GM19035 (cell line): Measurements from ENCODE around the gene BNIP3.

ENCODE experiments used
- ATAC-seq: cut with Tn5 transposase; IDR thresholded peaks from one replicate; pipeline ENCODE4 v1.9.1; 2021; ENCODE audit not compliant: unreplicated experiment

BNIP3 gene, protein sequence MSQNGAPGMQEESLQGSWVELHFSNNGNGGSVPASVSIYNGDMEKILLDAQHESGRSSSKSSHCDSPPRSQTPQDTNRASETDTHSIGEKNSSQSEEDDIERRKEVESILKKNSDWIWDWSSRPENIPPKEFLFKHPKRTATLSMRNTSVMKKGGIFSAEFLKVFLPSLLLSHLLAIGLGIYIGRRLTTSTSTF

DNA sequence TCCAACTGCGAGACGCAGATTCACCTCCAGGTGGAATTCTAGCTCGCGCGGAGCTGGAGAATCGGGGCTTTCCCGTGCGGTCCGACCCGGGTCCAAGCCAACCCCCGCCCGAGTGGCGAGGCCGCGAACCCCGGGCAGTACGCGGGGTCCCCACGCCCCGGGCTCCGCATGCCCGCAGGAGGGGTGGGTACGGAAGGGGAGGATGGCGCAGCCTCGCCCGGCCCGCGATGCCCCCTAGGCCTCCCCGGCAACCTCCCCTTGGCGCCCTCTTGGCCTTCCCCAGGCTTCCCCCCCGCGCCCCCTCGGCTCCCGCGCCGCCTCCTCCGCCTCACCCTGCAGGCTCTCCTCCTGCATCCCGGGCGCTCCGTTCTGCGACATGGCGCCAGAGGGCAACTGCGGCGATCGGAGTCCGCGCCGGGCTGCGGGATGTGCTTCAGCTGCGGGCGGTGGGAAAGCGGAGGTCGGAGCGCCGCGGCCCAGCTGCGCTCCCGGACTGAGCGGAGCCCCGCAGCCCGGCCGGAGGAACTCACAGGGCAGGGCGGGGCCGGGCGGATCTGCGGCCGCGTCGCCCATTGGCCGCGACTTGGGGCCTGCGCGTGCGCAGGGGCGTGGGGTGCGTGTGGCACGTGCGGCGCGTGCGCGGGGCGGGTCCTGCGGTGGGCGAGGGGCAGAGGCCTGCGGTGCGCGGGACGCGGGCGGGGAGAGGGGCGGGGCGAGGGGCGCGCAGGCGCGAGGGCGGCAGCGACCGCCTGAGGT, at the start of gene BNIP3:
TSS of gene BNIP3 (minus strand) at position 495 of the 756 bp plus-strand sequence. CDS start at position 378, 117 bp downstream.
- peak; percentile 87 for ATAC-seq

- ATAC-seq: no peak
Observed at GRCh38 chr10:132030898-132031463, 49.3 kb upstream of the BNIP3 start.

DNA sequence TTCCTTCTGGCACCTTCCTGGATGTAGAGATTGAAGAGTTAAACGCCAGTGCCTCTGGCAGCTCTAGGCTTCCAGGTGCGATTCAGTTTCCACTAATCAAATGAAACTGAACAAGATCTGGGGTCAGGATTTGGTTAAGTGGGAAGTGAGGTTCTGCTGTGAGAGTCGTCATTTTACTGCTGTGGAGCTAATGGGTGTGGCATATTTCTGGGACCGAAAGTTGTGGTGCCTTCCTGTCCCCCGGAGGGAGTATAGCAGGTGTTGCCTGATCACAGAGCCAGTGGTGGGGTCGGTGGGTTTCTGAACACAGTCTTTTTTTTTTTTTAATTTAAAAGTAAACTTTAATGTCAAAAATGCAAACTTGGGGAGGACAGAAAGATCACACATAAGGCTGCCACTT, 47.0 kb upstream of the BNIP3 start:
- no peak for ATAC-seq

GRCh38 chr10:132027423-132027983, 45.8 kb upstream of the BNIP3 start:
- no peak for ATAC-seq

GRCh38 chr10:132023092-132023811, 41.5 kb upstream of the BNIP3 start:
- ATAC-seq: no peak

DNA sequence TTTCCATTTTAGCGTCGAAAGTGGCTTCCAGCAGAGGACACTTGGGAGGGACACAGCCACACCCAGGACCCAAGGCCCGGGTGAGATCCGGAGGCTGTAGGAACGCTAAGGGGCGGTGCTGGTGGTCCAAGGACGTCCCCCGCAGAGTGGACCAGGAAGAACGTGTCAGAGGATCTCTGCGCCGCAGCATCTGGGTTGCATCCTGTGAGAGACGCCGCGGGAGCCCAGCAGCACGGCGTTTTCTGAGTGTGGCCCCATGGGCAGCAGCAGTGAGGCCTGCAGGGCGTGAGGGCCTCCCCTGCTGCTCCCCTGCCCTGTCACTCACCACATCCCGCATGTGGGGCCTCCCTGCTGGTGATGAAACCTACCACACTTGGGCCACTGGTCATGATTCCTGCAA, 40.5 kb upstream of the BNIP3 start:
- no peak for ATAC-seq

DNA sequence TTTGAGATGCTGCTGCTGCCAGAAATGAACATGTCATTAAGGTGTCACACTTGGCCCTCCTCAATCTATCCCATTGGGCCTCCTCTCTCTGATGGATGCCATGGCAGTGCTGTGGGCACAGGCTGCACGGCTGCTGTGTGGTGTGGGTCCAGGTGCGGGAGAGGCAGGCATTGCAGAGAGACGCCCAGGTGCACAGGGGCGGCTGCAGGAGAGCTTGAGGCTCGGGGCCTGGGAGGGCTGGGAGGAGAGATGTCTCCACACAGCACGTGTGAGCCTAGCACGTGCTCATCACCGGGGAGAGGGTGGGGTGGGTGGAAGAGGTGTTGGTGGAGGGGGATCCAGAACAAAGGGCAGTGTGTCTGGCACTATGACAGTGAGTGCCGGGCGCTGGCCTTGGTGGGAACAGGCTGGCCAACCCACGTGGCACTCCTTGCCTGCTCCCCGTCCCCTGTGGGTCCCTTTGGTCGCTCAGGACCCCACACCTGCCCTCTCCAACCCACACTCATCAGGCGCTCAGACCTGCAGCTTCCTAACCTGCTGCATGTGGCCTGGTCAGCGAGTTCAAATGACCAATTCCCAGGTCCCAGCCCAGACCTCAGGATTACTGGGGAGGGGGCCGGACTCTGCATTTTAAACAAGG, 39.9 kb upstream of the BNIP3 start:
- ATAC-seq: no peak

DNA sequence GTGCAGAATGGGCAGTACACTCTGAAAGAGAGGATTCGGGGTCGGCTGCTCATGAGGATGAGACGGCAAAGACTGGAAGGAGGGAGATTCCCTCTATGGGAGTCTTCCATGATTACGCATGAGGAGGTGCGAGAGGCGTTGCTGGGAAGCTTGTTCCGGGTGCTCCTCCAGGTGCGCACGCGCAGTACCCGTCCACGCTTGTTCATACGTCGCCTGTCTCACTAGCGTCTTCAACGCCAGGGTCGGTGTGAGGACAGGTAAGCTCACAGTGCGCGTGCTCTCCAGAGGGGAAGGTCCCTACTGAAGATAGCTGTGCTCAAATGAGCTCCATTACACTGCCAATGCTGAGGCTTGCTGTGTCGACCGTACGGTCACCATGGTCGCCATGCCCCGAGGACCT, 39.3 kb upstream of the BNIP3 start:
- no peak for ATAC-seq

DNA sequence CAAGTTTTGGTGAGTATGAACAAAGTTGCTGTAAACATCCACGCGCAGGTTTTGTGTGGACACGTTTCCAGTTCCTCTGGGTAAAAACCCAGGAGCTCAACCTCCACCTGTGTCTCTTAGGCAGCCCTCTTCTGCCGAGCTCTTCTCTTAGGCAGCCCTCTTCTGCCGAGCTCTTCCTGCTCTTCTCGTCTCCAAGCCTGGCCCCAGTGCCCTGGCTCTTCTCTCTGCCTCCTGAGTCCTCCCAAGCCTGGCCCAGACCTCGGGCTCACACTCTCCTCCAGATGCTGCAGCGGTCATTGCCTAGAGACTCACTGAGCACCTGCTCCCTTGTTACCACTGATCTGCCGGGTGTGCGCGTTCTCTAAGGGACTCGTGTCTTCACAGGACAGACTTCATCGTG, 38.7 kb upstream of the BNIP3 start:
- ATAC-seq: no peak

DNA sequence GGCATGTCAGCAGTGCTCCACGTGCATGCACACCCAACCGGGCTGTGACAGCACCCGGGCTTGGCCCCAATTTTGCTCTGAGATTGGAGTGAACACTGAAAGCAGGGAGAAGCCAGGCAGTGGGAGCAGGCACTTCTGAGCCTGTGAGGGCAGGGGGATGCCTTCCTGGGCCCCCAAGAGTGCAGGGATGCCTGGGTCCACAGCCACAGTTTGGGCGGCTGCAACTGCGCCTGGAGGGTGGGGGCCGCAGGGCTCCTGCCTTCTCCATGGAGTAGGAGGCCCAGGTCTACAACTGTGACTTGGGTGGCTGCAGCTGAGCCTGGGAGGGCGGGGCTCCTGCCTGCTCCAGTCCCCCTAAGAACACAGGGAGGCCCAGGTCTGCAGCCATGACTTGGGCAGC, 37.6 kb upstream of the BNIP3 start:
- no peak for ATAC-seq

- no peak for ATAC-seq
Observed at GRCh38 chr10:132018446-132018845, 36.7 kb upstream of the BNIP3 start.

DNA sequence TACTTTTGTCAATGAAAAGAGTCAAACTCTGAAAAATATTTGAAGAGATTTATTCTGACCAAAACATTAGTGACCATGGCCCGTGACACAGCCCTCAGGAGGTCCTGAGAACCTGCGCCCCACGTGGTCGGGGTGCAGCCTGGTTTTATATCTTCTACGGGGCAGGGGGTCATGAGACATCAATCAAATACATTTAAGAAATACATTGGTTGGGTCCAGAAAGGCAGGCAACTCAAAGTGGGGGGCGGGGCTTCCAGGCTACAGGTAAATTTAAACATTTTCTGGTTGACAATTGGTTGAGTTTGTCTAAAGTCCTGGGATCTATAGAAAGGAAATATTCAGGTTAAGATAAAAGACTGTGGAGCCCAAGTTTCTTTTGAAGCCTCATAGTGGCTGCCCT, 34.8 kb upstream of the BNIP3 start:
- ATAC-seq: no peak

- no peak for ATAC-seq
Observed at GRCh38 chr10:132011445-132011844, 29.7 kb upstream of the BNIP3 start.

- ATAC-seq: no peak
Observed at GRCh38 chr10:132011024-132011423, 29.3 kb upstream of the BNIP3 start.

GRCh38 chr10:132010483-132010882, 28.8 kb upstream of the BNIP3 start:
- ATAC-seq: no peak

DNA sequence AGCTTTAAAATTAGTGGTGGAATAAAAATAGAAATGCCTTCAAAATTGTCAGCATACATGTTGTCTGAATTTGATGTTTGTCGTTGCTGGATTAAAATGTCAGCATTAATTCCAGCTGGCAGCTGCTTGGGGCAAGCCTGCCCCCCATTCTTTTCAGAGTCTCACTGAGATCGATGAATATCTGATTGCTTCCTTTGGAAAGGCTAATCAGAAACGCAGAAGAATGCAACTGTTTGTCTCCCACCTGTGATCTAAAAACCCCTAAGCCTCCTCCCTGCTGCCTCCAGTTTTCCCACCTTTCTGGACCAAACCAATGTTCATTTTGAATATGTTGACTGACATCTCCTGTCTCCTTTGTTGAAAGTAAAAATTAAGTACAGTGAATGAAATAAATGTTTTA, 27.9 kb upstream of the BNIP3 start:
- ATAC-seq: no peak

GRCh38 chr10:132007681-132008080, 26.0 kb upstream of the BNIP3 start:
- ATAC-seq: no peak

- no peak for ATAC-seq
Observed at GRCh38 chr10:132006966-132007365, 25.2 kb upstream of the BNIP3 start.

DNA sequence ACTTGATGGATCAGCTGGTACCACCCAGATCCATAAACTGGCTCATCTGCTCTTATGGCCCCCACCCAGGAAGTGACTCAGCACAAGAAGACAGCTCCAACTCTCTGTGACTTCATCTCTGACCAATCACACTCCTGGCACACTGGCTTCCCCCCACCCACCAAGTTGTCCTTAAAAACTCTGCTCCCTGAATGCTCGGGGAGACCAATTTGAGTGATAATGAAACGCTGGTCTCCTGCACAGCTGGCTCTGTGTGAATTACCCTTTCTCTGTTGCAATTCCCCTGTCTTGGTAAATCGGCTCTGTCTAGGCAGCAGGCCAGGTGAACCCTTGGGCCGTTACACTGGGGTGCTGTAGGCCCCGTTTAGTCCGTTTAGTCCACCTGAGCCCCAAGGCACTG, 23.4 kb upstream of the BNIP3 start:
- no peak for ATAC-seq

DNA sequence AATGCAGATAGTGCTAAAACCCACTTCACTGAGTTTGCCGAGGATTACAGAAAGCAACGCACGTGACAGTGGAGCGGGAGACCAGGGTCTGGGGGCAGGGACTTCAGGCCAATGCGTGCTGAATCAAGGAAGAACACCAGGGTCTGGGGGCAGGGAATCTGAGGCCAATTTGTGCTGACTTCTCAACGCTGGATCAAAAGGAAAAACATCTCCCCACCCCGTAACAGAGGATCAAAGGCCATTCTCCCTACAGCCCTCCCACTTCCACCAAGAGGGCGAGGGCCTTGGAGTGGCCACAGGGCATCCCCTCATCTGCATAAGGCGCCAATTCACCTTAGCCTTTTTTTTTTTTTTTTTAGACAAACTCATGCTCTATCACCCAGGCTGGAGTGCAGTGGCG, 22.3 kb upstream of the BNIP3 start:
- ATAC-seq: no peak
